ENCODE results near the gene PLCL1. TPM values are rescaled to one million over a fixed set of nuclear protein-coding genes. Genes with fewer than 3 reads are reported as not detected.
A peak's percentile ranks its signal among the peaks of the same experiment; 100 is the strongest.

PLCL1 gene
- total and polyA plus RNA-seq, 2 donors from 2014 or later: 13.6 to 14.7 TPM

DNA sequence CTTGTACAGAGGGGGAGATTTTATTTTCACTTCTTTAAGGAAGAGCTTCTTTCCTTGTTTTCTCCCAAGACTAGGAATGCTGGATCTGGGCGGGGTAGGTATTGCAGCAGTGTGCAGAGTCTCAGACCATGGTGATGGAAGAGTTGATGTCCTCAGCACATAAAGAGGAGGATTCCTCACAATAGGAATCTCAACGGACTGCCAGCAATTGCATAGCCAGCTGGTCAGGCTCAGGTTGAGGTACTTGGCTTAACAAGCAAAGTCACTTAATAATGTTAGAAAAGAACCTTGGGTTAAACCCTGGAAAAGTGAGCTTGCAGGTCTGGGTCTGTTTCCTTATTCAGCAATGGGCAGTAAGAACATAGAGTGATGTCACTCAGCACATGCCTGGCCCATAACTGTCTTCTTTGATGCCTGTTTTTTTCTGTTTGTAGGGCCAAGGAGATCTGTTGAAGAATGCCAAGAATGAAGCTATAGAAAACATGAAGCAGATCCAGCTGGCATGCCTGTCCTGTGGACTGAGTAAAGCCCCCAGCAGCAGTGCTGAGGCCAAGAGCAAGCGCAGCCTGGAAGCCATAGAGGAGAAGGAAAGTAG, 342.1 kb downstream of the PLCL1 start:
- Histone ChIP-seq H3K4me1 (ENCODE audit: control insufficient read depth in 2 of 3, insufficient read depth in 2 of 3, low read depth in 1 of 3, low read length in 3 of 3) (peaks cover 0 to 2% (median 0%) of the 10 kb centered on the region in 3 donors), H3K27ac (ENCODE audit: low read depth in 2 of 2, low read length in 2 of 2) (no peak overlapping the region), H3K9me3 (ENCODE audit: control insufficient read depth in 2 of 3, insufficient read depth in 1 of 3, low read length in 3 of 3) (no peaks in the 10 kb centered on the region), H3K9ac (ENCODE audit: low read length in 3 of 3) (no peak overlapping the region), H3K27me3 (ENCODE audit: control insufficient read depth, insufficient read depth, low read length) (no peaks in the 10 kb centered on the region), H3K36me3 (ENCODE audit: control insufficient read depth in 2 of 3, insufficient read depth in 3 of 3, low read length in 3 of 3) (peaks cover 0 to 15% (median 0%) of the 10 kb centered on the region in 3 donors), H3K4me3 (ENCODE audit: low read length in 3 of 3) (no peak overlapping the region)
- intact Hi-C loops (cut with DNase I): no loop called here
- FAIRE-seq: no peak
- TF ChIP-seq CTCF (IDR thresholded peaks at IDR 0.05; ENCODE audit: borderline replicate concordance, extremely low read depth, insufficient read depth): no peak
- DNase-seq: no peak

GRCh38 chr2:198157314-198157713, 352.9 kb downstream of the PLCL1 start:
- FAIRE-seq (no peak), DNase-seq (no peak)
- H3K4me1 ChIP-seq (ENCODE audit: control insufficient read depth in 2 of 3, insufficient read depth in 2 of 3, low read depth in 1 of 3, low read length in 3 of 3): no peaks in the 10 kb centered on the region
- no peaks in the 10 kb centered on the region for H3K36me3 ChIP-seq (ENCODE audit: control insufficient read depth in 2 of 3, insufficient read depth in 3 of 3, low read length in 3 of 3)
- no peak for TF ChIP-seq CTCF (IDR thresholded peaks at IDR 0.05; ENCODE audit: borderline replicate concordance, extremely low read depth, insufficient read depth)
- H3K9ac ChIP-seq (ENCODE audit: low read length in 3 of 3): no peak overlapping the region
- no peak overlapping the region for H3K4me3 ChIP-seq (ENCODE audit: low read length in 3 of 3)
- H3K27ac ChIP-seq (ENCODE audit: low read depth in 2 of 2, low read length in 2 of 2): no peak overlapping the region
- peaks cover 0 to 3% (median 0%) of the 10 kb centered on the region in 3 donors for H3K9me3 ChIP-seq (ENCODE audit: control insufficient read depth in 2 of 3, insufficient read depth in 1 of 3, low read length in 3 of 3)
- intact Hi-C loops (cut with DNase I): no loop called here
- H3K27me3 ChIP-seq (ENCODE audit: control insufficient read depth, insufficient read depth, low read length): no peaks in the 10 kb centered on the region

- intact Hi-C loops (cut with DNase I): no loop called here
- no peak overlapping the region for H3K9ac ChIP-seq (ENCODE audit: low read length in 3 of 3)
- H3K27me3 ChIP-seq (ENCODE audit: control insufficient read depth, insufficient read depth, low read length): no peaks in the 10 kb centered on the region
- H3K27ac ChIP-seq (ENCODE audit: low read depth in 2 of 2, low read length in 2 of 2): no peak overlapping the region
- peaks cover 0 to 3% (median 0%) of the 10 kb centered on the region in 3 donors for H3K9me3 ChIP-seq (ENCODE audit: control insufficient read depth in 2 of 3, insufficient read depth in 1 of 3, low read length in 3 of 3)
- no peak for TF ChIP-seq CTCF (IDR thresholded peaks at IDR 0.05; ENCODE audit: borderline replicate concordance, extremely low read depth, insufficient read depth)
- no peak overlapping the region for H3K4me3 ChIP-seq (ENCODE audit: low read length in 3 of 3)
- DNase-seq: peak in 2 of 5 donors; percentile 13 to 39
- FAIRE-seq: no peak
- H3K4me1 ChIP-seq (ENCODE audit: control insufficient read depth in 2 of 3, insufficient read depth in 2 of 3, low read depth in 1 of 3, low read length in 3 of 3): no peaks in the 10 kb centered on the region
- H3K36me3 ChIP-seq (ENCODE audit: control insufficient read depth in 2 of 3, insufficient read depth in 3 of 3, low read length in 3 of 3): no peaks in the 10 kb centered on the region
These were observed 356.8 kb downstream of the PLCL1 start for GRCh38 chr2:198161151-198161550.

- TF ChIP-seq CTCF (IDR thresholded peaks at IDR 0.05; ENCODE audit: borderline replicate concordance, extremely low read depth, insufficient read depth): no peak
- Histone ChIP-seq H3K4me3 (ENCODE audit: low read length in 3 of 3) (no peak overlapping the region), H3K36me3 (ENCODE audit: control insufficient read depth in 2 of 3, insufficient read depth in 3 of 3, low read length in 3 of 3) (no peaks in the 10 kb centered on the region), H3K4me1 (ENCODE audit: control insufficient read depth in 2 of 3, insufficient read depth in 2 of 3, low read depth in 1 of 3, low read length in 3 of 3) (no peaks in the 10 kb centered on the region), H3K9ac (ENCODE audit: low read length in 3 of 3) (no peak overlapping the region), H3K9me3 (ENCODE audit: control insufficient read depth in 2 of 3, insufficient read depth in 1 of 3, low read length in 3 of 3) (peaks cover 0 to 1% (median 0%) of the 10 kb centered on the region in 3 donors), H3K27me3 (ENCODE audit: control insufficient read depth, insufficient read depth, low read length) (no peaks in the 10 kb centered on the region), H3K27ac (ENCODE audit: low read depth in 2 of 2, low read length in 2 of 2) (no peak overlapping the region)
- intact Hi-C loops (cut with DNase I): no loop called here
- FAIRE-seq (no peak), DNase-seq (no peak)
These were observed 357.9 kb downstream of the PLCL1 start for GRCh38 chr2:198162276-198162675.

Data from kidney (tissue), 14 donors.